Activated T-cell treated with anti-CD3 and anti-CD28 coated beads, Interleukin-2, amount 50 U/mL, for 72 hours (primary cell): Measurements from ENCODE around the gene ANKRD60. TPM values are rescaled to one million over a fixed set of nuclear protein-coding genes. Genes with fewer than 3 reads are reported as not detected.

Source experiments
- ATAC-seq, 2 donors: fragments of 150-1000 bp; cut with Tn5 transposase; replicated peaks in 1 of 2; 2 replicates each; pipeline ENCODE4 v1.10.0; 2021; ENCODE audit warnings: moderate library complexity in 2 of 2, mild to moderate bottlenecking in 1 of 2
- DNase-seq, 2 donors: peaks; one replicate each; pipeline ENCODE4 v3.0.0; 2021 to 2022; ENCODE audit warnings: mixed read lengths in 1 of 2
- H3K27ac Mint-ChIP-seq: one replicate; pipeline ENCODE4 v1.8.0; 2022; ENCODE audit warnings: mild to moderate bottlenecking, moderate library complexity, mixed read lengths
- H3K27me3 Mint-ChIP-seq: one replicate; pipeline ENCODE4 v1.8.0; 2022; ENCODE audit warnings: low read depth, mixed read lengths
- H3K36me3 Mint-ChIP-seq, 2 donors: one replicate each; pipeline ENCODE4 v1.8.0; 2022; ENCODE audit warnings: mixed read lengths in 2 of 2, mild to moderate bottlenecking in 1 of 2; ENCODE audit not compliant: insufficient read depth in 2 of 2
- H3K4me1 Mint-ChIP-seq: one replicate; pipeline ENCODE4 v1.8.0; 2022; ENCODE audit warnings: low read depth, mixed read lengths
- H3K4me3 Mint-ChIP-seq, 2 donors: one replicate each; pipeline ENCODE4 v1.8.0; 2022; ENCODE audit warnings: mild to moderate bottlenecking in 2 of 2, mixed read lengths in 2 of 2, moderate library complexity in 2 of 2
- H3K9me3 Mint-ChIP-seq, 2 donors: one replicate each; pipeline ENCODE4 v1.8.0; 2022; ENCODE audit warnings: mixed read lengths in 2 of 2
- total RNA-seq, 2 donors: library from RNA; stranded (reverse); gene quantifications; one replicate each; pipeline ENCODE4 v1.2.3, GENCODE V29; 2022

The ANKRD60 gene, protein sequence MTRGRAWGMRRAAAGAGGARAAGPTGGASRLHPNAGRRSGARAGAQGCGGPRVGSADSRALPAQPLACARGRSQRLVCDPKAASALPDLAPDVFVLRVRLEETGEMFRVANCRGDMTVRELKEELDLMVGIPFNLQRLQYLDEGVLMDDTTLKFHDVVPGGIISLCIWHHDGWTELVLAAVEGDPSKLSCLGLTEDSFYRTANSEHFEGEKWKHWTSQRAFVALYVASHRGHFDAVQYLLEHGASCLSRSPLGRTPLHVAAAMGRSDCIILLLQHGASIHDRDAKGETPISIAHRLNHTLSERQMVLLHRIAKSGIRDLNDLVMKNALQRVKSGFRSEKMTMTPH
- total RNA-seq, result not detected

- peaks cover 67% of the 10 kb centered on the region for H3K27me3 Mint-ChIP-seq
- H3K27ac Mint-ChIP-seq, result peak within 1 kb of the TSS; percentile 32
- peaks cover 32% of the 10 kb centered on the region for H3K4me1 Mint-ChIP-seq
- ATAC-seq (peak; percentile 65), DNase-seq (peak; percentile 67 to 76)
- H3K4me3 Mint-ChIP-seq, result peak within 1 kb of the TSS; percentile 81 to 82
- no peaks in the 10 kb centered on the region for H3K9me3 Mint-ChIP-seq
- peaks cover 2 to 11% of the 10 kb centered on the region in 2 donors for H3K36me3 Mint-ChIP-seq
Measured at GRCh38 chr20:58228484-58229197, at the start of gene ANKRD60. Gene ANKRD60 (minus strand): TSS chr20:58228653. CDS start chr20:58228653, 0 bp downstream.

- Mint-ChIP-seq H3K36me3 (peaks cover 2 to 6% of the 10 kb centered on the region in 2 donors), H3K27ac (no peak overlapping the region), H3K4me1 (peaks cover 5% of the 10 kb centered on the region), H3K27me3 (no peaks in the 10 kb centered on the region), H3K4me3 (no peak overlapping the region), H3K9me3 (no peaks in the 10 kb centered on the region)
- no peak for ATAC-seq
- DNase-seq, result no peak
Measured at GRCh38 chr20:58277578-58278472, 49.4 kb upstream of the ANKRD60 start.

- Mint-ChIP-seq H3K4me1 (peaks cover 8% of the 10 kb centered on the region), H3K4me3 (no peak overlapping the region), H3K9me3 (no peaks in the 10 kb centered on the region), H3K27ac (no peak overlapping the region), H3K36me3 (peaks cover 2 to 6% of the 10 kb centered on the region in 2 donors), H3K27me3 (no peaks in the 10 kb centered on the region)
- ATAC-seq (no peak), DNase-seq (no peak)
Measured at GRCh38 chr20:58277107-58277506, 48.7 kb upstream of the ANKRD60 start.

- Mint-ChIP-seq H3K27ac (no peak overlapping the region), H3K9me3 (no peaks in the 10 kb centered on the region), H3K36me3 (peaks cover 5 to 7% of the 10 kb centered on the region in 2 donors), H3K4me1 (peaks cover 28% of the 10 kb centered on the region), H3K27me3 (no peaks in the 10 kb centered on the region), H3K4me3 (no peak overlapping the region)
- no peak for DNase-seq
- ATAC-seq, result no peak
Measured at GRCh38 chr20:58274384-58274783, 45.9 kb upstream of the ANKRD60 start.

GRCh38 chr20:58271606-58272351 is 43.3 kb upstream of the ANKRD60 start:
- Mint-ChIP-seq H3K4me3 (peak overlapping the region; percentile 34 to 49), H3K9me3 (peaks cover 0 to 2% of the 10 kb centered on the region in 2 donors), H3K27me3 (no peaks in the 10 kb centered on the region), H3K4me1 (peaks cover 51% of the 10 kb centered on the region), H3K27ac (no peak overlapping the region), H3K36me3 (peaks cover 13 to 16% of the 10 kb centered on the region in 2 donors)
- peak; percentile 64 to 68 for DNase-seq
- peak; percentile 99 to 100 for ATAC-seq

GRCh38 chr20:58268936-58269619 is 40.6 kb upstream of the ANKRD60 start:
- H3K4me3 Mint-ChIP-seq, result peak overlapping the region; percentile 36 to 55
- H3K4me1 Mint-ChIP-seq, result peaks cover 51% of the 10 kb centered on the region
- no peaks in the 10 kb centered on the region for H3K27me3 Mint-ChIP-seq
- H3K9me3 Mint-ChIP-seq, result peaks cover 0 to 3% of the 10 kb centered on the region in 2 donors
- no peak for DNase-seq
- peaks cover 16 to 19% of the 10 kb centered on the region in 2 donors for H3K36me3 Mint-ChIP-seq
- H3K27ac Mint-ChIP-seq, result peak overlapping the region; percentile 8
- ATAC-seq, result peak in 1 of 2 donors; percentile 14

GRCh38 chr20:58268421-58268821 is 40.0 kb upstream of the ANKRD60 start:
- Mint-ChIP-seq H3K4me1 (peaks cover 50% of the 10 kb centered on the region), H3K9me3 (peaks cover 0 to 3% of the 10 kb centered on the region in 2 donors), H3K27ac (no peak overlapping the region), H3K36me3 (peaks cover 14 to 19% of the 10 kb centered on the region in 2 donors), H3K27me3 (no peaks in the 10 kb centered on the region), H3K4me3 (peak overlapping the region in 1 of 2 donors; percentile 4)
- ATAC-seq (no peak), DNase-seq (no peak)

- DNase-seq (no peak), ATAC-seq (no peak)
- Mint-ChIP-seq H3K9me3 (peaks cover 0 to 3% of the 10 kb centered on the region in 2 donors), H3K27me3 (no peaks in the 10 kb centered on the region), H3K27ac (peak overlapping the region; percentile 10), H3K36me3 (peaks cover 13 to 19% of the 10 kb centered on the region in 2 donors), H3K4me3 (no peak overlapping the region), H3K4me1 (peaks cover 47% of the 10 kb centered on the region)
Measured at GRCh38 chr20:58267389-58268215, 39.1 kb upstream of the ANKRD60 start.

GRCh38 chr20:58264271-58264670 is 35.8 kb upstream of the ANKRD60 start:
- no peaks in the 10 kb centered on the region for H3K27me3 Mint-ChIP-seq
- DNase-seq, result no peak
- no peak overlapping the region for H3K4me3 Mint-ChIP-seq
- H3K4me1 Mint-ChIP-seq, result peaks cover 24% of the 10 kb centered on the region
- no peak overlapping the region for H3K27ac Mint-ChIP-seq
- peaks cover 0 to 3% of the 10 kb centered on the region in 2 donors for H3K9me3 Mint-ChIP-seq
- H3K36me3 Mint-ChIP-seq, result peaks cover 13% of the 10 kb centered on the region in 2 donors
- ATAC-seq, result no peak

GRCh38 chr20:58261660-58262059 is 33.2 kb upstream of the ANKRD60 start:
- H3K4me1 Mint-ChIP-seq, result peaks cover 11% of the 10 kb centered on the region
- H3K27me3 Mint-ChIP-seq, result no peaks in the 10 kb centered on the region
- ATAC-seq (no peak), DNase-seq (no peak)
- peaks cover 2% of the 10 kb centered on the region in 2 donors for H3K9me3 Mint-ChIP-seq
- H3K36me3 Mint-ChIP-seq, result peaks cover 9 to 11% of the 10 kb centered on the region in 2 donors
- no peak overlapping the region for H3K4me3 Mint-ChIP-seq
- H3K27ac Mint-ChIP-seq, result no peak overlapping the region

DNA sequence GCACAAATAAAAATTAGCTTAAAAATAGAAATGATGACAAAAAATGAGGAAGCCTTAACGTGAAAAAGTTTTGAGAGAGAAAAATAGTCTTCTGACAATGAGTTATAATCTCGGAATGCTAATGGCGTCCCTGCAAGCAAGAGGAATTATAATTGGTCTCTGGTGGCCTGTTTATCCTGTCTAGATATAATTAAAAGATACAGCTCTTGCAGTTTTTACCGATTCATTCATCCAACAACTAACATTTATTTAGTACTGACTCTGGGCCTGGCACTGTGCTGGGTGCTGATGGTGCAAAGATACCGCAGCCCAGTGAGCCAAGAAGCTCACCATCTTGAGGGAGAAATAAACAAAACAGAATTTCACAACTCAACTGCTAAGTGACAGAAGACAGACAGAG is 31.6 kb upstream of the ANKRD60 start:
- Mint-ChIP-seq H3K36me3 (peaks cover 3 to 8% of the 10 kb centered on the region in 2 donors), H3K9me3 (peaks cover 0 to 2% of the 10 kb centered on the region in 2 donors), H3K27me3 (no peaks in the 10 kb centered on the region), H3K4me3 (no peak overlapping the region), H3K27ac (no peak overlapping the region), H3K4me1 (peaks cover 12% of the 10 kb centered on the region)
- ATAC-seq (no peak), DNase-seq (no peak)
